A673 (cell line): ENCODE data around the gene ICAM2. TPM values are rescaled to one million over a fixed set of nuclear protein-coding genes. Genes with fewer than 3 reads are reported as not detected.

Source experiments
- BruUV-seq: library from RNA; stranded (reverse); fragments of 400-500 nt; replicated peaks from 2 replicates; lab custom pipeline; 2021; lab: Mats Ljungman, UMichigan
- CTCF ChIA-PET: fragments of 300-600 bp; sonication (Branson Sonifier 250); formaldehyde crosslinking; loops from one replicate; lab custom pipeline; 2022; ENCODE audit warnings: antibody characterized with exemption; lab: Charles Lee
- POLR2A ChIA-PET: fragments of 300-600 bp; sonication (Branson Sonifier 250); formaldehyde crosslinking; loops from one replicate; lab custom pipeline; 2022; ENCODE audit warnings: antibody characterized with exemption; ENCODE audit not compliant: low non-redundant PET; lab: Charles Lee
- DNase-seq: peaks from one replicate; pipeline ENCODE4 v3.0.0-alpha.2; 2015; ENCODE audit warnings: low spot score
- H3K27ac ChIP-seq: fragments of 200-600 bp; sonication (generic); 2 replicates; pipeline ENCODE4 v1.5.1; 2016; ENCODE audit warnings: mixed run types, low read depth, mild to moderate bottlenecking, mixed read lengths, antibody characterized with exemption, low read length; ENCODE audit not compliant: poor library complexity, severe bottlenecking
- H3K27me3 ChIP-seq: fragments of 200-600 bp; sonication (generic); replicated peaks from 2 replicates; pipeline ENCODE4 v1.6.1; 2017; ENCODE audit warnings: mixed run types, low read depth, mild to moderate bottlenecking, mixed read lengths, antibody characterized with exemption, low read length; ENCODE audit not compliant: insufficient read depth, poor library complexity
- H3K36me3 ChIP-seq: fragments of 200-600 bp; sonication (generic); 2 replicates; pipeline ENCODE4 v1.6.1; 2016; ENCODE audit warnings: mixed run types, mild to moderate bottlenecking, mixed read lengths, antibody characterized with exemption, low read length; ENCODE audit not compliant: insufficient read depth, poor library complexity, severe bottlenecking
- H3K4me1 ChIP-seq: fragments of 200-600 bp; sonication (generic); 2 replicates; pipeline ENCODE4 v1.6.1; 2017; ENCODE audit warnings: mixed run types, mild to moderate bottlenecking, mixed read lengths, antibody characterized with exemption, low read length; ENCODE audit not compliant: insufficient read depth, poor library complexity, severe bottlenecking
- H3K4me3 ChIP-seq: fragments of 200-600 bp; sonication (generic); 2 replicates; pipeline ENCODE4 v1.5.1; 2016; ENCODE audit warnings: low read depth, mixed run types, mild to moderate bottlenecking, mixed read lengths, low read length; ENCODE audit not compliant: poor library complexity, severe bottlenecking
- H3K9me3 ChIP-seq: fragments of 200-600 bp; sonication (generic); 2 replicates; pipeline ENCODE4 v1.6.1; 2016; ENCODE audit warnings: mixed run types, low read depth, mild to moderate bottlenecking, mixed read lengths, antibody characterized with exemption, low read length; ENCODE audit not compliant: poor library complexity, severe bottlenecking
- EZH2 ChIP-seq: fragments of 200-600 bp; sonication (generic); IDR thresholded peaks from 2 replicates; pipeline ENCODE4 v1.6.1; 2017; ENCODE audit warnings: borderline replicate concordance, low read depth, mild to moderate bottlenecking, mixed read lengths, antibody characterized with exemption, low read length; ENCODE audit not compliant: poor library complexity, severe bottlenecking
- intact Hi-C: fragments of 100-400 bp; cut with micrococcal nuclease; formaldehyde crosslinking; loops from one replicate; pipeline ENCODE4 v1.10.0; 2022; ENCODE audit not compliant: unreplicated experiment
- total RNA-seq: library from RNA; stranded (reverse); gene quantifications from 2 replicates; pipeline ENCODE4 v1.2.3, GENCODE V29; 2021
- TF ChIP-seq, protein P1 (sequence below): fragments of 300-800, 200-600 bp; sonication (generic); conservative IDR thresholded peaks from 2 replicates; pipeline ENCODE4 v1.5.1; 2017; ENCODE audit warnings: low read depth, mild to moderate bottlenecking, antibody characterized with exemption, low read length, moderate library complexity, mixed read lengths

ICAM2 gene
- total RNA-seq, 1 experiment from 2014 or later: 0.99 TPM

DNA sequence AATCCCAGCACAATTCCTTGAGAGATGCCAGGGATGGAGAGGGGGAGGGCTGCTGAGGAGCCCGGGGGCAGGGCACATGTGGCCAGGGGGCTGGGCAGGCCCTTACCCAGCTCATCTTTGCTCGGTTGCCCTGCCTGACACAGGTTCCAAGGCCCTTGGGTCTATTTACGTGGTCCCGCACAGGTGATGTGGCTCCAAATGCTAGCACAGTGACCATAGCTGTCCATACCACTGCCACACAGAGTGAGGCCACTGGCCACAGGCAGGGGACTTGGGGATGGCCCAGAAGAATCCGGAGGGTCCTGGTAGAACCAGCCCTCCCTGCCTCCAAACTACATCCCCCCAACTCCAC, 32.3 kb downstream of the ICAM2 start:
- POLR2A ChIA-PET: no interaction called here
- DNase-seq: no peak

GRCh38 chr17:63987221-63988126, 33.0 kb downstream of the ICAM2 start:
- intact Hi-C loops: no loop called here
- TF ChIP-seq EZH2: no peak
- TF ChIP-seq, protein P1, sequence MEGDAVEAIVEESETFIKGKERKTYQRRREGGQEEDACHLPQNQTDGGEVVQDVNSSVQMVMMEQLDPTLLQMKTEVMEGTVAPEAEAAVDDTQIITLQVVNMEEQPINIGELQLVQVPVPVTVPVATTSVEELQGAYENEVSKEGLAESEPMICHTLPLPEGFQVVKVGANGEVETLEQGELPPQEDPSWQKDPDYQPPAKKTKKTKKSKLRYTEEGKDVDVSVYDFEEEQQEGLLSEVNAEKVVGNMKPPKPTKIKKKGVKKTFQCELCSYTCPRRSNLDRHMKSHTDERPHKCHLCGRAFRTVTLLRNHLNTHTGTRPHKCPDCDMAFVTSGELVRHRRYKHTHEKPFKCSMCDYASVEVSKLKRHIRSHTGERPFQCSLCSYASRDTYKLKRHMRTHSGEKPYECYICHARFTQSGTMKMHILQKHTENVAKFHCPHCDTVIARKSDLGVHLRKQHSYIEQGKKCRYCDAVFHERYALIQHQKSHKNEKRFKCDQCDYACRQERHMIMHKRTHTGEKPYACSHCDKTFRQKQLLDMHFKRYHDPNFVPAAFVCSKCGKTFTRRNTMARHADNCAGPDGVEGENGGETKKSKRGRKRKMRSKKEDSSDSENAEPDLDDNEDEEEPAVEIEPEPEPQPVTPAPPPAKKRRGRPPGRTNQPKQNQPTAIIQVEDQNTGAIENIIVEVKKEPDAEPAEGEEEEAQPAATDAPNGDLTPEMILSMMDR: no peak
- no peaks in the 10 kb centered on the region for H3K27me3 ChIP-seq
- no peaks in the 10 kb centered on the region for H3K9me3 ChIP-seq
- no peaks in the 10 kb centered on the region for H3K36me3 ChIP-seq
- ChIA-PET POLR2A (no interaction called here), CTCF (no interaction called here)
- no peak overlapping the region for H3K4me3 ChIP-seq
- no peak for DNase-seq
- no peak overlapping the region for H3K27ac ChIP-seq
- BruUV-seq: no TSS peak
- H3K4me1 ChIP-seq: no peaks in the 10 kb centered on the region

More for the DNA sequence above, 32.3 kb downstream of the ICAM2 start:
- Histone ChIP-seq H3K4me1 (no peaks in the 10 kb centered on the region), H3K9me3 (no peaks in the 10 kb centered on the region), H3K27me3 (no peaks in the 10 kb centered on the region), H3K27ac (no peak overlapping the region), H3K4me3 (no peak overlapping the region), H3K36me3 (no peaks in the 10 kb centered on the region)
- no TSS peak for BruUV-seq
- intact Hi-C loops: no loop called here
- TF ChIP-seq EZH2: no peak
- TF ChIP-seq, protein P1: no peak
- CTCF ChIA-PET: no interaction called here

DNA sequence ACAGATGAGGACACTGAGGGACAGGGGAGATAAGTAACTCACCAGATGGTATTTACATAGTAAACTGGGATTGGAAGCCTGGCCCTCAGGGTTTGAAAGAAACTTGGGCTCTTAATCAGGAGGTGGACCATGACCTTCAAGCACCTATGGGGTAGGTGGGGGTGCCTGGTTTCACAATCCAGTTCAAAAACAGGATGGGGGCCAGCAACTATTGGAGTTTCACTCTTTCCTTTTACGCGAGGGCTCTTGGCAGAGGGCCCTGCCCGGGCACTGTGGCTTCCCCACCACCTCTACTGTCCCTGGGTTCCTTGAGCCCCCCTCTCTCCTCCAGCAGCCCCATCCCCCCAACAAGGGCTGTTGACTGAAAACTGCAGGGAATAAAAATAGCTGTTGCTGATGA, 33.6 kb downstream of the ICAM2 start:
- POLR2A ChIA-PET: no interaction called here
- H3K9me3 ChIP-seq: no peaks in the 10 kb centered on the region
- H3K27ac ChIP-seq: no peak overlapping the region
- H3K4me1 ChIP-seq: no peaks in the 10 kb centered on the region
- H3K36me3 ChIP-seq: no peaks in the 10 kb centered on the region
- H3K4me3 ChIP-seq: no peak overlapping the region
- CTCF ChIA-PET: interaction anchor here (0.7 kb wide), 1 partner anchor 23 kb away, joined by 4 read pairs; no protein-coding TSS in a partner anchor
- DNase-seq: no peak
- no TSS peak for BruUV-seq
- TF ChIP-seq, protein P1: no peak
- TF ChIP-seq EZH2: no peak
- H3K27me3 ChIP-seq: no peaks in the 10 kb centered on the region
- intact Hi-C loops: no loop called here
